ENCODE results near the gene EBP.
A peak's percentile ranks its signal among the peaks of the same experiment; 100 is the strongest.

The EBP gene

DNA sequence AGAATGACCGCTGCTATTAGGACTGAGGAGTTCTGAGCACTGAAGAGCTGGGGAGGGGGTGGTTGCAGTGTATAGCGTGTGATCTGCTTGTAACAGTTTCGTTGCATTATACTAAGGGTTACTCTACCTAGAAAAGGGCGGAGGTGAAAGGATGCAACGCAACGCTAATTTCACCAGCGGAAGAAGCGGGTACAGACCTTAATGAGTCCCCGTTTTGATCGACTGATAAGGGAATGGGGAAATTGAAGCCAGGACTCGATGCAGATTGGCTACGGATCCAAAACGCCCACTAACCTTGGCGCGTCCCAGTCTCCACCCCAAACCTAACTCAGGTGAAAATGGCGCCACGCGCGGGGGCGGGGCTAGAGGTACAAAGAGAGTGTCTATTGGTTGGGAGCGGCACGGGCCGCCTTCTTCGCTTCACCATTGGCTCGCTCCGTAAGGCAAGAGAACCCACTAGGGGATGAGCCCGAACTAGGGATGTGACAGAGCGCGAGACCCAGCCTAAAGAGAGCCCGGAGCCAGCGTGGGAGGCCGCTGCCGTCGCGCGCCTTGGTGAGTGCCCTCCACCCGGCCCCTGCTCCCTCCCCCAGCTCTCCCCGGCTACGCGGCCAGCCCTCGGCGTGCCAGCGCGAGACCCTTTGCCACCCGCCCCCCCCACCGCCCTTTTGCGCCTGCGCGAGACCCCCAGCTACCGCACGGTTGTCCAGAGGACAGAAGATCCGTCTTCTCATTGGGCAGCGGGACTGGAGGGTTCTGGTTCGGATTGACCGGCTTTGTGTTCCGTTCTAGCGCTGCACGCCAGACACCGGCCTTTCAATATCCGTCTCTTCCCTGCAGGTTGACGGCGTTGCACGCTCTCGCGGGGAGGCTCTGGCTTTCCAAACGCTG lies at the start of gene EBP:
EBP (plus strand) TSS at position 456 of the 891 bp plus-strand sequence. CDS start 1,964 bp downstream, outside the sequence.
- peak within 1 kb of the TSS; percentile 93 for H3K4me3 ChIP-seq (ENCODE audit: low read depth, low read length)
- TF ChIP-seq, protein P1, sequence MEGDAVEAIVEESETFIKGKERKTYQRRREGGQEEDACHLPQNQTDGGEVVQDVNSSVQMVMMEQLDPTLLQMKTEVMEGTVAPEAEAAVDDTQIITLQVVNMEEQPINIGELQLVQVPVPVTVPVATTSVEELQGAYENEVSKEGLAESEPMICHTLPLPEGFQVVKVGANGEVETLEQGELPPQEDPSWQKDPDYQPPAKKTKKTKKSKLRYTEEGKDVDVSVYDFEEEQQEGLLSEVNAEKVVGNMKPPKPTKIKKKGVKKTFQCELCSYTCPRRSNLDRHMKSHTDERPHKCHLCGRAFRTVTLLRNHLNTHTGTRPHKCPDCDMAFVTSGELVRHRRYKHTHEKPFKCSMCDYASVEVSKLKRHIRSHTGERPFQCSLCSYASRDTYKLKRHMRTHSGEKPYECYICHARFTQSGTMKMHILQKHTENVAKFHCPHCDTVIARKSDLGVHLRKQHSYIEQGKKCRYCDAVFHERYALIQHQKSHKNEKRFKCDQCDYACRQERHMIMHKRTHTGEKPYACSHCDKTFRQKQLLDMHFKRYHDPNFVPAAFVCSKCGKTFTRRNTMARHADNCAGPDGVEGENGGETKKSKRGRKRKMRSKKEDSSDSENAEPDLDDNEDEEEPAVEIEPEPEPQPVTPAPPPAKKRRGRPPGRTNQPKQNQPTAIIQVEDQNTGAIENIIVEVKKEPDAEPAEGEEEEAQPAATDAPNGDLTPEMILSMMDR (IDR thresholded peaks at IDR 0.05; ENCODE audit: low read depth, low read length, missing control alignments) = no peak
- peak; percentile 83 for DNase-seq (ENCODE audit: low read depth)

DNA sequence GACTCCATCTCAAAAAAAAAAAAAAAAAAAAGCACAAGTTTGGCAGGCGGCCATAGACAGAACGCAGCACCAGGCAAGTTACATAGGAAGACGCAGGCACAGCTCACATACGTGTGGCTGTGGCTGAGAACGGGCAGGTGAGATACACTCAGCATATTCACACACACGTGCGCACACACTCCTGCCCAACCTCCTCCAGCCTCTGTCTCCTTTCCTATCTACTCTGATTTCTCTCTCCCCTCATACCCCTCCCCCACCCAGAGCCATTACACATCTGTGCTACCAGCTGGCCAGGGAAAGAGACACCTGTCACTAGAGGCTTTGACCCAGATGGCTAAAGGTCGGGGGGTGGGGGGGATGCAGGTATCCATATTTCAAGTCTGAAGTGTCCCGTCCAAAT lies 49.4 kb upstream of the EBP start:
- no peak overlapping the region for H3K4me3 ChIP-seq (ENCODE audit: low read depth, low read length)
- DNase-seq (ENCODE audit: low read depth) = no peak
- TF ChIP-seq, protein P1 (IDR thresholded peaks at IDR 0.05; ENCODE audit: low read depth, low read length, missing control alignments) = no peak

DNA sequence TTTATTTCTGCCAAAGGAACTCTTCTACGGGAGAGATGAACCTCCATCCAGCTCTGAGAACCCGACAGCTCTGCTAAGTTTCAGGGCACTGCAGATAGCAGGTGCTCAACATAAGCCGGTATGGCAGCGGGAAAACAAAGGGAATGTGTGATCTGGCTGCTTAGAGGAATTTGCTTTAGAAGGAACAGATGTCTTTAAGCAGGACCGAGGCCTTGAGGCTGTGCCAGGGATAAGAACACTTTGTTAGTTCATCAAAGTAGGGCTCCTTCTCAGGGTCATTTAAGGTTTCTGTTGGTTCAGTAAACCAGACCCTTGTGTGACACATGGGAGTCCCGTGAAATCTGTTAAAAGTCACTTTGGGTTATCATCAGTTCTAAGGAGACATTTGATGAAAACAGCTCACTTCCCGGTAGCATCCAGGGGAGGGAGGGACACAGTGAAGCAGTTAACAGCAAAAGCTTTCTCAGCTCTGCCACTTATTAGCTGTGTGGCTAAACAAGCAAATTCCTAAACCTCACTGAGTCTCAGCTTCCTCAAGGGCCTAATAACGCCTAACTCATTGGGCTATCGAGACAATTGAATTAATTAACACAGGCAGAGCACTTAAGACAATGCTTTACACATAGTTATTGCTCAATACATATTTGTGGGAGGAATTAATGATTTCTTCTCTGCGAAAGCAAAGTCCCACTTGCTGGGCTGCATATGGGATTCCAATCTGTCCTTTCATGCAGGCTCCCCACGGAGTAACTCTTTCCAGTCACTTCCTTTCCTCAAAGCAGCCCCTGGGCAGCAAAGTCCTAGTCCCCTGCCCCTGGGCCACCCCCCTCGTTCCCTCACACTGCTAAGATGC lies 48.5 kb upstream of the EBP start:
- H3K4me3 ChIP-seq (ENCODE audit: low read depth, low read length) = no peak overlapping the region
- no peak for DNase-seq (ENCODE audit: low read depth)

DNA sequence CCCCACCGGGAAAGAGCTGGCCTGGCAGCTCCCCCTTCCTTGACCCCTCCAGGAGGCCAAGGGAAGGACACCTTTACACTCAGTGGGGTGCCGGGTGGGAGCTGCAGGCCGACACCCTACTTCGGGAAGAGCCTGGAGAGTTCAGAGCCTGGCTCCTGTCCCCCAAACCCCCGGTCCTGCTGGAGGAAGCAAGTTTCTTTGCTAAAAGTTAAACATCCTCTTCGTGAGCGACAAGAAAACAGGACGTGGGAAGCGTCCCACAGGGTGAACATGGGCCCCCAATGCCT lies 48.0 kb upstream of the EBP start:
- DNase-seq (ENCODE audit: low read depth) = no peak
- no peak overlapping the region for H3K4me3 ChIP-seq (ENCODE audit: low read depth, low read length)
- TF ChIP-seq, protein P1 (IDR thresholded peaks at IDR 0.05; ENCODE audit: low read depth, low read length, missing control alignments) = no peak

More for the DNA sequence above, 48.5 kb upstream of the EBP start:
- TF ChIP-seq, protein P1 (IDR thresholded peaks at IDR 0.05; ENCODE audit: low read depth, low read length, missing control alignments) = no peak

DNA sequence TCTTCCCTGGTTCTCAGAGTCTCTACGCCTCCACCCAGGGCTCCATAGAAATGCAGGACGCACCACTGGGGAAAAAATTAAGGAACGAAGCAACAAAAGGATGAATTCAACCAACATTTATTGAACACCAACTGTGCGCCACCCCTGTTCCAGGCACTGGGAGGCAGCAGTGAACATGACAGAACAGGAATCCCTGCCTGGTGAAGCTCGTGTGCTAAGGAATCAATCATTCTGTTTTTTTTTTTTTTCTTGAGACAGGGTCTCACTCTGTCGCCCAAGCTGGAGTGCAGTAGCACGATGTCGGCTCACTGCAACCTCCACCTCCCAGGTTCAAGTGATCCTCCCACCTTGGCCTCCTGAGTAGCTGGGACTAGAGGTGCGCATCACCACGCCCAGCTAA lies 47.5 kb upstream of the EBP start:
- DNase-seq (ENCODE audit: low read depth) = no peak
- TF ChIP-seq, protein P1 (IDR thresholded peaks at IDR 0.05; ENCODE audit: low read depth, low read length, missing control alignments) = peak; percentile 31

DNA sequence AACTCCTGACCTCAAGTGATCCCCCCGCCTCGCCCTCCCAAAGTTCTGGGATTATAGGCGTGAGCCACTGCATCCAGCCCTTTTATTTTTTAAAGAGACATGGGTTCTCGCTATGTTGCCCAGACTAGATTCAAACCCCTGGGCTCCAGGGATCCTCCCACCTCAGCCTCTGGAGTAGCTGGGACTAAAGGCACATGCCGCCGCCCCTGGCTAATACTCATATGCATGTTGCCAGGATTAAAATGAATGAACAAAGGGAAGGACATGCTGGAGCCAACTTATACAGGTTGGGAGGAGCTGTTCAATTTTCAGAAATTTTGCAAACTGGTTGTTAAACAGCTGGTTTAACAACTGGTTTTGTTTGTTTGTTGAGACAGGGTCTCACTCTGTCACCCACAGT lies 47.0 kb upstream of the EBP start:
- TF ChIP-seq, protein P1 (IDR thresholded peaks at IDR 0.05; ENCODE audit: low read depth, low read length, missing control alignments) = no peak
- DNase-seq (ENCODE audit: low read depth) = no peak
- no peak overlapping the region for H3K4me3 ChIP-seq (ENCODE audit: low read depth, low read length)

More for the DNA sequence above, 47.5 kb upstream of the EBP start:
- no peak overlapping the region for H3K4me3 ChIP-seq (ENCODE audit: low read depth, low read length)
